NCI-H187 (cell line): Measurements from ENCODE around the gene NAXD.
"Not testable (repeated sequence)": the region's sequence is repeated elsewhere in the genome, so short reads cannot be mapped to it uniquely, and the experiment has no call there.

Experiments
- DNase-seq, 2 experiments: peaks; one replicate each; lab custom pipeline; 2025; lab: John Stamatoyannopoulos, UW

The NAXD gene

DNA sequence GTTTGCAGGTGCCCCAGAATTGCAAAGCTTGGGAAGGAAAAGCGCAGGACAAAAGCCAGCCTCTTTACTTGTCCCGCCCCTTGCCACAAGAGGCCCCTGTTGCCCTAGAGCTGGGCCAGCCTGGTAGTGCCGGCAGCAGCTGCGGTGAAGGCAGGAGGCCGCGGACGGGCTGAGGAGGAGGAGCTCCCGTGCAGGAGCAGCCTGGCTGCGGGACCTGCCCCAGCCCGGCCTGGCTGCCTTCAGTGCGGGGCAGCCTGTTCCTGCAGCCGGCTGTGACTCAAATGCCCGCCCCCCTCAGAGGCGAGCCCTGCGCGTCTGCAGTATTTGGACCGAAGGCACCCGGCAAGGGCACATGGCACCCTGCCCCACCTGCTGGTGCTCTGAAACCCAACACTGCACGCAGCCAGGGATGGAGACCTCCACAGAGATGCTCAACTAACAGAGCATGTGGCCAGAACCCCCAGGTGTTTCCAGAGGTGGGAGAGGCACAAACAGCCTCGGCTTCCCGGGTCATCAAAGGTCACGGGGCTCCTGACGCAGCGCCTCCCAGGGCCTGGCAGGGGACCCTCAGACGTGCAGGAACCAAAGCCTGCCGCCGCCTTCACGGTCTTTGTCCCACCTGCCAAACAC lies 29.7 kb downstream of the NAXD start:
- peak; percentile 42 to 84 for DNase-seq

DNA sequence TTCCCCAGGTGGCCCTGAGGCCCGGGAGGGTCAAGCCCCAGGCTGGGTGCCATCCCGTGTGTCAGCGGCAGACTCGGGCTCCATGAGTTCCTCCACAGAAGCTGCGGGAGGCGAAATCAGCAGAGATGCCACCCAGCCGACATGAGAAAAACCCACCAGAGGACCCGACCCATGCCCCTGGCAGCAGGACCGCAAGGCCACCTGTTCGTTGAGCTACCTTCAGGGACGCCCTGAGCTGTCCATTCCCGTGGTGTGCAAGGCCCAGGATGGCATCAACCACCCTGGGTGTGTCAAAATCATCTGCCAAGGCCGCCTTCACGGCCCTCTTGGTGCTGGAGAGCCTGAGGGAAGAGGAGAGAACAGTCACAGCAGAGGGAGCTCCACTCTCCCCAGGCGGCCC lies 30.4 kb downstream of the NAXD start:
- no peak for DNase-seq

DNA sequence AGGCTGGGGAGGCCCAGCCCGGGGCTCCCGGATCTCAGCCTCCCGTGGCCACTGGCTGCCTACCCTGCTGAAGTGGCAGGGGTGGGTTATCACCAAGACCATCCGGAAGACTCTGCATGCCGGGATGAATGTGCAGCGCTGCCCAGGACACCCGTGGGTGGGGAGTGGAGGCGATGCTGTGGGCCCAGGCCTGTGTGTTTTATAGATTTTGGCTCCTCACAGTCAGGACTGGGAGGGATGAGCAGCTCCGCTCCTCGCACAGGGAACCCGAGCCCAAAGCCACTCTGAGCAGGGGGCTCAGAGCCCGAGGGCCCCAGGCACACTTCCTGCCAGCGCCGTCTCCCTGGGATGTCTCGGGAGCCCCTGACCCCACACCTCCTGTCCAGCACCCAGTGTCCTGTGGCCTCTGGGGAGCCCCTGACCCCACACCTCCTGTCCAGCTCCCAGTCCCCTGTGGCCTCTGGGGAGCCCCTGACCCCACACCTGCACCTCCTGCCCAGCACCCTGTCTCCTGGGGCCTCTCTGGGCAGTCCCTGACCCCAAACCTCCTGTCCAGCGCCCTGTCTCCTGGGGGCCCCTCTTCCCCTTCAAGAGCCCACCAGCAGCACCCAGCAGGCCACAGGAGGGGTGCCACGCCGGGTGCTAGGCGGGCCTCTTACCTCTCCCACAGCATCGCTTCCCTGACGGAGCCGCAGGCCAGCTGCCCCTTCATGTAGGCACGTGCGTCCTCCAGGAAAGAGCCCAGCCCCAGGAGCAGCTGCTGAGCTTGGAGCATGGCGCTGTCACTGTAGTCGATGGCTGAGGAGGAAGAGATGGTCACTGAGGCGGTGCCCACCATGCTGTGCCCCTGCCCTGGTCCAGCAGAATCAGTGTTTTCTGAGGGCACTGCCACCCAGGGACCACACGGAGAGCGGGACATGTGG lies 31.4 kb downstream of the NAXD start:
- DNase-seq, result no peak

DNA sequence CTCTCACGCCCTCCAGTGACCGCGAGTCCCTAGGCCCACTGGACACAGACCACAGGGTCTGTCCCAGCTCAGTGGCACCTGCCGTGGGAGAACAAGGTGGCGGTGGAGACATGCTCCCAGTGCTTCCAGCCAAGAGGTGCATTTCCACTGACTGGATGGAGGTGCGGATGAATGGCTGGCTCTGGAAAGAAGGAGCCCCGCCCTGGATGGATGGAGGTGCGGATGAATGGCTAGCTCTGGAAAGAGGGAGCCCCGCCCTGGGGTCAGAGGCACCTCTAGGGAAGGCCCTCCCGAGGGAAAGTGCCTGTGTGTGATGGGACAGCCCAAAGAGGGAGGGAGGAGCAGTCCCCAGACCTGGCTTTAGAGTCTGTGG lies 32.0 kb downstream of the NAXD start:
- no peak for DNase-seq

DNA sequence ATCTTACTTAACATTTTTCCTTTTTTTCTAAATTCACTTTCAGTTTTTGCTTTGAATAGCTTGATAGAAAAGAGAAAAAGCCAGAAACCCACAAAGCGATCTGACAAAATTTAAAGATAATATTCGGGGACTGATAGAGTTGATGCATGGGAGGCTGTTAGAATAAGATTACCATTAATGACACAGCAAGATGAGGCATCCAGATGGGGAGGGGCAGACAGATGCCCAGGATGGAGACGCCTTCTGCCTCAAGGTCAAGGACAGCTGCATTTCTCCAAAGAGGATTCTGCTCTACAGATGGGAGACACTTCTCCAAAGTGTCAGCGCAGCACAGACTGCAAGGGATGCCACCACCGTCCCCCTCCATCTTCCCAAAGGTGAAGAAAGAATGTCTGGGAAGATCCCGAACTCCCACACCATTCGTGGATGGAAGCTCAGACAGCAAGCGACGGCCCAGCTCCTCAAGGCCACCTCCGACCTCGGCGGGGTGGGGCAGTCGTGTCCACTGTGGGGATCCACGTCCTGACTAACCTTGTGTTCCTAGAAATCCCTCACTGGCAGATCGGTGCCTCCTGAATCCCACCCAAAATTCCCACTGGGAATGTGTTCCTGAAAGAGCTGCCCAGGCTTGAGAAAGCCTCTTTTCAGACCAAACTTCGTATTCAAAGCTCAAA lies 32.9 kb downstream of the NAXD start:
- no peak for DNase-seq

DNA sequence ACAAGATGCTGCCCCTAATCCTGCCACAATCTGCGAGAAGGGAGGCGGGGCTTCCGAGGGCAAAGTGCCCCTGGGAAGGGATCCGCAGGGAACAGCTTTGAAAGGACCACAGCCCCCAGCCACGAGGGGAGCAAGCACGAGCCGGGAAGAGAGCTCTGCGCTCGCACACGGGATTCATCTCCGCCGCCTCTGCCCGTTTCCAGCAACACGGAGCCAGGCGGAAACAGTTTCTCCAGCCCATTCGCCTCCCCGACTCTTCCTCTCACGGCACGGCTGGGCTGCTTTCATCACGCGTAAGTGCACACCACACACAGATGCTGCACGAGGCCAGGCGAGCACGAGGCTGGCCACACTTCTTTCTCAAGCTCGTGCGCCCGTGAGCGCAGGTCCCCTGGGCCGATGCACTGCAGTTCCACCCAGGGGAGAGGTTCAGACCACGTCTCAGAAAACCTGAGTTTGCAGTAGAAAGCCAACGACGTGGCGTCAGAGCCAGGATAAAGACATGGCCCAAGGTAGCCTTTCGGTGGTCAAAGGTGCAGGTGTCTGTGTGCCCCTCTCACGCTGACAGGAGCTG lies 33.6 kb downstream of the NAXD start:
- no peak for DNase-seq

DNA sequence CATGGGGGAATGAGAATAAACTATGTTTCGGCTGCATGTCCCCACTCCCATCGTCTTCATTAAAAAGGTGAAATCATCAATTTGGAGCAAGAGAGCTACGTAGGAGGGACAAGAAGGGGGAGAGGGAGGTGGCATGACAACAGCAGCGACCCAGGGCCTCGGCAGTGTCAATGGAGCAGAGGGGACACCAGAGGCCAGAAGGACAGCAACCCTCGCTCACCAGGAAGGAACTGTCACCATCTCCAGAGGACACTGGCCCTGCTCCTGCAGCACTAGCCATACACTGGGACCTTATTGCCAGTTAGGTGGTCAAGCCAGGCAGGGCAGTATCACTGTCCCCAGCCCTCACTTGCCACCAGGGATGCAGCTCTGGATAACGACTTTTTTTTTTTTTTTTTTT lies 34.2 kb downstream of the NAXD start:
- no peak for DNase-seq

DNA sequence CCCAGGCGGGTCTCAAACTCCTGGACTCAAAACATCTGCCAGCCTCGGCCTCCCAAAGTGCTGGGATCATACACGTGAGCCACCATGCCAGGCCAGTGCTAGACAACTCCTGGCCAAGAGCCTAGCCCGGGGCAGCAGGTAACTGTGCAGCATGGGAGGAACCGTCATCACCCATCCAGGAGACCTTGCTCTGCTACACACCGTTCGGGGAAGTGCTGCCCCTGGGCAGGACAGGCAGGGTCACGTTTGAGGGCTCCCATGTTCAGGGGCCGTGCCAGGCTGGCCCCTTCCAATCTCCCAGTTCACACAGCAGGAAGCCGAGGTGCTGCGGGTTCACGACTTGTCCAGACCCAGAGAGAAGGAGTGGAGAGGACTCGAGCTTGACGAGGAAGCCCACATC lies 35.1 kb downstream of the NAXD start:
- DNase-seq, result no peak

DNA sequence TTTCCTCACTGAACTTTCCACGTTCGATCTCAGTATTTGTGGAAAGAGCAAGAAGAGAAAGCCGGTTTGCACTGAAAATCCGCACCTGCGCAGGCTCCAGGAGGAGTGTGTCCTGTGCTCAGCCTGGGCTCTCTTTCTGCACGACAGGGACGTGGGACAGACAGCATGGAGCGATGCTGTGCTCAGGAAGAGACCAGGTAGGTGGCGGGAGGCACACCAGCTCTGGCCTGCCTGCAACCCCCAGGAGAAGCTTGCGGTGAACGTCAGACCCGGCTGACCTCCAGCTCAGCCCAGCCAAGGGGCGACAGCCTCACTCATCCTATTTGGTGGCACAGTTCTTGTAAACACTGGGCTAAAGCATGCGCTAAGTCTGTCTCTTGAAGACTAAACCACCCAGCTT lies 35.9 kb downstream of the NAXD start:
- DNase-seq, result no peak

DNA sequence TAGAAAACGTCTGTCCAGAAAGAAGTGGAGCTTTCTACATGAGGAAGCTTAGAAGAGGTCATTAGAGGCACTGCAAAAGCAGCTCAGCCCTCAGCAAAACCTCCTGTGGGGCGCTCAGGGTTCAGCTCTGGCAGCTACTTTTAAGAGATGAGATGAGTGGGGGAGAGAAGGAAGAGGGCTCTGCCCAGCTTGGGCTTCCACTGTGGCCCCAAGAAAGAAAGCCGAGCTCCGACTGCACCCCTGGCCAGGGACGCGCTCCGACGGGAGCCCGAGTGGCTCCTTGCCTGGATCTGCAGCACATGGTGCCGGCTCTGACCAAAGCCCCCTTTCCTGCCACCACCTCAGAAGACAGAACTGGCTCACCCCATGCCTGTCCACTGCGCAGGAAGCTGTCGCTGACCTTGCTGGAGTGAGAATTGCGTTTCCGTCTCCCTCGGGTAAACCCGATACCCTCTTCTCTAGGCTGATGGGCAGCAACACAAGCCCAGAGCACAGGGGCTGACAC lies 36.4 kb downstream of the NAXD start:
- DNase-seq, result no peak

DNA sequence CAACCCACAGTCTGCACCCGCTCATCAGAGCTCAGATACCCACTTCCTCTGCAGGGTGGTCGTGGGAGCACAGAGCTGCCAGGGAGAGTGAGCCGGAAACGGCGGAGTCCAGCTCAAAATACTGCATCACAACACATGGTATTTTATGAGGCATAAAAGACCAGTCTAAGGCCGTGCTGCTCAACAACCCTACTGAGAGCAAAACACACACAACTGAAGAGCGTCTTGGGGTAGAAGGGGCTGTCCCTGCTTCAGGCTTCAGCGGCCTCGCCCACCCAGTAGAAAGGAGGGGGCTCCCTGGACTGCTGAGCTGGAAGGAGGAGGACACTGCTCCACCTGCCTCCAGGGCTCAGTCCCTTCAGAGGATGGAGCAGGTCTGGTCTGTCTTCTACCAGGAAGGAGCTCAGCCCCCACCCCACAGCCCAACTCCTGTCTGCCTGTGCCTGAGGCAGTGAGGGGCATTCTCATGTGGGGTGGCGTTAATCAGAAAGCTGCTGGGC lies 36.9 kb downstream of the NAXD start:
- DNase-seq, result no peak

DNA sequence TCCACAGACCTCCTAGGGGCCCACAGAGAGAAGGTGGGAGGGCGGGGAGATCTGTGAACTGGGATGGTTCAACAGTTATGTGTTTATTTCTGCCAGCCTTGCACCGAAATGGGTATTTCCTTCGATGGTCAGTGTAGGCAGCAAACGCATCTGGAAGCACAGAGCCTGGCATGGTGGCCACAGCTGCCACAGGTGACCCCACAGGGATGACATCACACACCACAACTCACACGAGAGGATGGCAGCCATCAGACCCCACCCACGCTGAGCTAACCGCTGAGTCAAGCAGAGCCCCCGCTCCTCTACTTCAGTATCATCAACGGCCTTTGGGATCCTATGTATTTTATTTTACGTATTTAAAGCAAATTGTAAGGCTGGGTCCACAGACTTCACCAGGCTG lies 37.4 kb downstream of the NAXD start:
- DNase-seq, result no peak

DNA sequence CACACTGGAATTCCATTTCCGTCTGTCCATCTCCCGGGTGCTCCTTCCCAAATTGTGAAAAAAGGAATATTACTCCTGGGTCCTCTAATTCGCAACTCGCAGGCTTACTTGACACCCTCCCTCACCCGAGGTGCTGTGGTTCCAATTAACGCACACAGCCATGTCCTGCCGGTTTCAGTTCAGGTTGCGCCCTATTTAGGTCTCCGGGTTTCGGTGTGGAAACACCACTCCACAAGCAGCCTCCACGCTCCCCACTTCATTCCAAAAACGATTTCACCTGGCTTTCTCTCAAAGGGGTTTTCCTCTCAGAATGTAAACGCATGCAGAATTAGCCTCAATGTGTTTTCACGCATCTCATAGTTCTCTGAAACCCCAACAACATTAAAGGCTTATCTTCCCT lies 37.9 kb downstream of the NAXD start:
- DNase-seq, result no peak

DNA sequence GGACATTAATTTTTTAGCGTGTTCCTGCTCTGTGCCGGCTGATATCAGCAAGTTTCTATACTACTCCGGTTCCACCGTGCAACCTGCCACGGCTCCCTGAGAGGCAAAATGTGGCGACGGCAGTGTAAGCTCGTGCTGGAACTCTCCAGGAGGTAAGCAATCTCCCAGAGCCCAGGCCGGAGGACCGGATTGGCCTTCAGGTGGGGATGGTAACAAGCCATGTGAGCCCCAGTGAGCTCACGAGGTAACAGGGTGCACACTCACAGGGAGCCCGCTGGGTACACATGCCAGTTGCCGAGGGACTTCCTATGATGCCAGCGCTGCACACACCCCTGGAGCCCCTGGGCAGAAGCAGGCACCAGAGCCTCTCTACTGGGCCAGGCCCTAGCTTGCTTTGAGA lies 38.5 kb downstream of the NAXD start:
- no peak for DNase-seq

DNA sequence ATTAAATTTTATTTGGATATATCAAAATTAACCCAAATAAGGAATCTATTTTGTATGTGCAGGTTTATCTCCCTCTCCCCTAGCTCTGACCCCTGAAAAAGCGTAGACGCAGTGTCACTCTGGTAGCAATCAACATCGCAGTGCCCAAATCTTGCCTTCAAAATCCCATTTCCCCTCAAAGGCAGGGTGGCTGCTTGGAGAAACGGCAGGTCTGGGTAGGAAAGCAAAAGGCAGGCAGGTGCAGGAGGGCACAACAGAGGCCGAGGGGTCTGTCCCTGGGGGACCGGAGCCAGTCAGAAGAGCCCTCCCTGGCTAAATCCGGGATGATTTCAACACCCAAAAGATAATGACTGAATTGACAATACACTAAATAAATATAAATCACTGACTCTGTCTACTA lies 41.9 kb downstream of the NAXD start:
- DNase-seq, result no peak

DNA sequence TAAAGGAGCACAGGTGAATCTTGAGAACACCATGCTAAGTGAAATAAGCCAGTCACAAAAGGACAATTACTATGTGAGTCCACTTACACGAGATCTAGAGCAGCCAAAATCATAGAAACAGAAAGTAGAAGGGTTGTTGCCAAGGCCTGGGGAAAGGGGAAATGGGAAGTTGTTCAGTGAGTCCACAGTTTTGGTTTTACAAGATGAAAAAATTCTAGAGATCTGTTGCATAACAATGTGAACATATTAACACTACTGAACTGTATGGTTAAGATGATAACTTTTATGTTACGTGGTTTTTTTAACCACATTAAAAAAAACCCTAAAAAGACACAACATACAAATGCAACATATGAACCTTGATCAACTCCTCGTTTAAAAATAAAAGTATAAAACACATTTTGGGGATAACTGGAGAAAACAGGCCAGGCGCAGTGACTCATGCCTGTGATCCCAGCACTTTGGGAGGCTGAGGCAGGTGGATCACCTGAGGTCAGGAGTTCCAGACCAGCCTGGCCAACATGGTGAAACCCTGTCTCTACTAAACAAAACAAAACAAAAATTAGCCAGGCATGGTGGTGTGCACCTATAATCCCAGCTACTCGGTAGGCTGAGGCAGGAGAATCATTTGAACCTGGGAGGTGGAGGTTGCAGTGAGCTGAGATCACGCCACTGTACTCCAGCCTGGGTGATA lies 43.0 kb downstream of the NAXD start:
- DNase-seq, result not testable (repeated sequence)

DNA sequence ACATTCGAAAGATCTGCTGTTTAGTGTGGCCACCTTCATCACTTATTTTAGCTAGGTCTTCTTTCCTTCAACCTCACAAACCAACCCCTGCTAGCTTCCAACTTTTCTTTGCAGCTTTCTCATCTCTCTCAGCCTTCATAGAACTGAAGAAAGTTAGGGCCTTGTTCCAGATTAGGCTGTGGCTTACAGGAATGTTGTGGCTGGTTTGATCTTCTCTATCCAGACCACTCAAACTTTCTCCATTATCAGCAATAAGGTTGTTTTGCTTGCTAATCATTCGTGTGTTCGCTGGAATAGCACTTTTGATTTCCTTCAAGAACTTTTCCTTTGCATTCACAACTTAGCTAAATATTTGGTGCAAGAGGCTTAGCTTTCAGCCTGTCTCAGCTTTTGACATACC lies 45.9 kb downstream of the NAXD start:
- DNase-seq, result no peak

DNA sequence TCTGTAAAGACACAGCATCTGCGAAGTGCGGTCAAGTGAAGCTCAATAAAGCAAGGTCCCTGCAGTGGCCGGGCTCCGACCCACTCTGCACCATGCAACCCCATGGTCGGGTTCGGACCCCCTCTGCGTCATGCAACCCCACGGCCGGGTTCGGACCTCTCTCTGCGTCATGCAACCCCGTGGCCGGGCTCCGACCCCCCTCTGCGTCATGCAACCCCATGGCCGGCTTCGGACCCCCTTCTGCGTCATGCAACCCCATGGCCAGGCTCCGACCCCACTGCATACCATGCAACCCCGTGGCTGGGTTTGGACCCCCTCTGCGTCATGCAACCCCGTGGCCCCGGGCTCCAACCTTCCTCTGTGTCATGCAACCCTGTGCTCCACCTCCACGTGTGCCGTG lies 46.7 kb downstream of the NAXD start:
- DNase-seq, result no peak

DNA sequence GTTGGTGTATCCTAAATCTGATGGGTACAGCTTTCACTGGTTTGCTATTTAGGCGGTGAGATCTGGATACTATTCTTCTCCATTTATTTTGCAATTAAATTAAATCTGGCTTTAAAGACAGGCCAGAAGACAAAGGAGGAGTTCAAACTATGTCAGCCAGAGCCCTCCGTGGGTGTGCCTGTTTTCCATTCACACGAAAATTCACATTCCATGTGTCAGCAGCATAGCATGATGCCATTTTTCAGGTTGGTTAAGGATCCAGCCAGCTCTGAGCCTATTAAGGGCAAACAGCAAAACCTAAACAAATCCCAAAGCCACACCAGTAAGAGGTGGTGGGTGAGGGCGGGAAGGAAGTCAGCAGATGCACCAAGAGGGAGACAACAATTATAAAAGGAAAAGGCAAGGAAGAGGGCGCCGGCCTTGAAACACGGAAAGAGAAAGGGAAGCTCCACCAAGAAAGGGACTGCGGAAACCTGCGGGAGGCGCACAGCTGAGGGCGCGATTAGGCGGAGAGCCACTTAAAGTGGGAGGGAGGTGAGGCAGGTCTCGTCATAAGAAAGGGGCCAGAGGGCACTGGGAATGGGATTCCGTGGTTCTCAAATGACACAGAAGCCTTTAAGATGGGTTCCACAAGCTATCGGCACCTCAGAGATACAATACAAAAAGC lies 47.6 kb downstream of the NAXD start:
- no peak for DNase-seq

DNA sequence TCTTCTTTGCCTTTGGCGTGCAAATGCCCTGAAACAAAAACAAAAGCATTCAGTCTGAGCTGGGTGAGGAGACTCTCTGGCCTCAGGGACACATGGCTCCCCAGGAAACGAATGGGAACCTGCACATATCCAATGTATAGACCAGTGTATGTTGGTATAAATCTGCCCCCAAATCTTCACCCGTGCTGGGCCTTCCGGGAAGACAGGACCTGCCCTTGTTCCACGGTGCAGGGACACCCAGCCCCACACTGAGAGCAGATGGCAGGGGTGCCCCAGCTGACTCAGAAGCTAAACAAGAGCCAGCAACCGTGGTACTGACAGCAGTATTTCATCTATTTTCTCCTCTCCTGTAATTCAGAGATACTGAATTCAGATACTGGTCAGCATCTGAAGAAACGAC lies 48.1 kb downstream of the NAXD start:
- no peak for DNase-seq

DNA sequence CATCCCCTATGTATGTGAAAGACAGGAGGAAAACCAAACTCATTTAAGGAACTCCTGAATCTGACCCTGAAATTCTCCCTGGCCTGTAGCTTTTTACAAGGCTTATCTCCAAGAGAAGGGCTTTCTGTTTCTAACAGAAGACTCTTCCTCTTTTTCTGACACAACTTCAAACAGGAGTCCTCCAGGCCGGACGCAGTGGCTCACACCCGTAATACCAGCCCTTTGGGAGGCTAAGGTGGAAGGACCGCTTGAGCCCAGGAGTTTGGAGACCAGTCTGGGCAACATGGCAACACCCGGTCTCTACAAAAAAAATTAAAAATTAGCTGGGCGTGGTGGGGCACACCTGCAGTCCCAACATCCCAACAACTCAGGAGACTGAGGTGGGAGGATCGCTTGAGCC lies 48.7 kb downstream of the NAXD start:
- DNase-seq, result no peak
